ENCODE data around the gene APCDD1L. TPM values are rescaled to one million over a fixed set of nuclear protein-coding genes. Genes with fewer than 3 reads are reported as not detected.
"Not testable (repeated sequence)": the region's sequence is repeated elsewhere in the genome, so short reads cannot be mapped to it uniquely, and the experiment has no call there.

Gene APCDD1L
- total and polyA plus RNA-seq, 2 donors, result 0.05 TPM

DNA sequence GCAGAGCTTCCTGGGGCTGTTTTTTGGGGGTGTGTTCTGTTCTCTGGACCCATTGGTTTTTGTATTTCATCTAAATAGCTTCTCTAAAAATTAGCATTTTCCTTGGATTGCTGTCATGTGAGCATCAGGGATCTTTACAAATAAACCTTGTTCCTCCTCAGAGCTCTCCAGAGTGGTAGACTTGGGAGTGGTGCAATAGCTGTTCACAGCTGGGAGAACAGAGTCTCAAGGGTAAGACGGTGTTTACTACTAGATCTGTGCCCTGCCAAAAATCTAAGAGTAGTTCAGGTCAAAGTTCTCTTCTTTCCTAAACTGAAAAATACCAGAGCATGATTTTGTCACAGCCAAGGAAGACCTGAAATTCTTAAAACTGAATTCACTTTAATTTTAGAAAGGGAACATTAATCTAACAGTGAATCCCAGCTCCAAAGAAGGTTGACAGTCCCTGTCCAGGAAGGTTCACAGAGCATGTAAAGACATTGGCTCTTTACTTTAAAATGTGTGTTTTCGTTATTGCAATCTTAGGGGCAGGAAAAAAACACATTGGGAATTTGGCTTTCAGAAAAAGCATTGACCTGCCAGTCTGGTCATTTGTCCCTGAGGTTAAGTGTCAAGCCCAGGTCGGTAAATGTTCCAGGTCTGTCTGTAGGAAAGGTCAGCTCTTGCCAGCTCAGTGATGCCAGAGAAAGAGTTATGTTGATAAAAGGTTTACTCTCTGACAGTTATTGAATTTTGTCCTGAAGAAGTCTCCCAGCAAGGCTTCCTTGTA, 82.8 kb downstream of the APCDD1L start:
- H3K27me3 ChIP-seq (ENCODE audit: control insufficient read depth in 2 of 2, insufficient read depth in 1 of 2, low read length in 1 of 2), result no peaks in the 10 kb centered on the region
- WGBS, result 98% methylated on average over 3 of the region's 3 CpGs
- peaks cover 4% of the 10 kb centered on the region in 2 donors for H3K4me1 ChIP-seq (ENCODE audit: control insufficient read depth in 2 of 2, insufficient read depth in 2 of 2, low read length in 2 of 2)
- no peak for DNase-seq (ENCODE audit: low read depth in 6 of 9, low spot score in 9 of 9)
- H3K27ac ChIP-seq (ENCODE audit: low read depth in 1 of 2, low read length in 1 of 2), result no peak overlapping the region
- H3K9me3 ChIP-seq (ENCODE audit: control insufficient read depth in 2 of 2, insufficient read depth in 1 of 2, low read length in 1 of 2), result no peaks in the 10 kb centered on the region
- H3K4me3 ChIP-seq (ENCODE audit: low read length in 2 of 2), result no peak overlapping the region
- H3K36me3 ChIP-seq (ENCODE audit: control insufficient read depth in 2 of 2, insufficient read depth in 2 of 2, low read length in 1 of 2), result peaks cover 3 to 4% of the 10 kb centered on the region in 2 donors

DNA sequence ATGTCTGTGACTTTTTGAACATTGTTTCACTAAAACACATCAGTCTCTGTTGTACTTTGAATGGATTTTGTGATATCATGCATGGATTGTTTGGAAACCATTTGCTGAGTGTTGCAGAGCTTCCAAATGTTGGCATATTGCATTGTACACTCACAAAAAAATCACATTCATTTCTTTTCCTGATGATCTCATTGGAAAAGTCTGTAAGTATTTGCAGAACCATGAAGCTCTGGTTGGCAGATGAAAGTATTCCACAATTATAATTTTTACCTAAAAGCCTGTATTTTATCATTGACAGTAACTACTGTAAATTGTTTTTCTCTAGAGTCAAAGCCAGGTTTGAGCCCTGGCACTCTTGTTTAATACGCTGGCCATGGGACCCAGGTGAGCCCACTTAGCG, 84.1 kb downstream of the APCDD1L start:
- H3K36me3 ChIP-seq (ENCODE audit: control insufficient read depth in 2 of 2, insufficient read depth in 2 of 2, low read length in 1 of 2), result peaks cover 5 to 9% of the 10 kb centered on the region in 2 donors
- H3K9me3 ChIP-seq (ENCODE audit: control insufficient read depth in 2 of 2, insufficient read depth in 1 of 2, low read length in 1 of 2), result no peaks in the 10 kb centered on the region
- DNase-seq (ENCODE audit: low read depth in 6 of 9, low spot score in 9 of 9), result no peak
- WGBS, result 98% methylated on average over 2 of the region's 2 CpGs
- H3K4me1 ChIP-seq (ENCODE audit: control insufficient read depth in 2 of 2, insufficient read depth in 2 of 2, low read length in 2 of 2), result peaks cover 4% of the 10 kb centered on the region in 2 donors
- no peak overlapping the region for H3K27ac ChIP-seq (ENCODE audit: low read depth in 1 of 2, low read length in 1 of 2)
- H3K4me3 ChIP-seq (ENCODE audit: low read length in 2 of 2), result no peak overlapping the region
- H3K27me3 ChIP-seq (ENCODE audit: control insufficient read depth in 2 of 2, insufficient read depth in 1 of 2, low read length in 1 of 2), result no peaks in the 10 kb centered on the region

- Histone ChIP-seq H3K27ac (ENCODE audit: low read depth in 1 of 2, low read length in 1 of 2) (no peak overlapping the region), H3K4me3 (ENCODE audit: low read length in 2 of 2) (no peak overlapping the region), H3K4me1 (ENCODE audit: control insufficient read depth in 2 of 2, insufficient read depth in 2 of 2, low read length in 2 of 2) (peaks cover 4% of the 10 kb centered on the region in 2 donors), H3K27me3 (ENCODE audit: control insufficient read depth in 2 of 2, insufficient read depth in 1 of 2, low read length in 1 of 2) (no peaks in the 10 kb centered on the region), H3K36me3 (ENCODE audit: control insufficient read depth in 2 of 2, insufficient read depth in 2 of 2, low read length in 1 of 2) (peaks cover 5 to 20% of the 10 kb centered on the region in 2 donors), H3K9me3 (ENCODE audit: control insufficient read depth in 2 of 2, insufficient read depth in 1 of 2, low read length in 1 of 2) (no peaks in the 10 kb centered on the region)
- 87% methylated on average over 7 of the region's 7 CpGs for WGBS
- DNase-seq (ENCODE audit: low read depth in 6 of 9, low spot score in 9 of 9), result no peak
Observed at GRCh38 chr20:58429303-58429702, 85.9 kb downstream of the APCDD1L start.

GRCh38 chr20:58428364-58428763, 86.8 kb downstream of the APCDD1L start:
- H3K36me3 ChIP-seq (ENCODE audit: control insufficient read depth in 2 of 2, insufficient read depth in 2 of 2, low read length in 1 of 2), result peaks cover 5 to 20% of the 10 kb centered on the region in 2 donors
- no peaks in the 10 kb centered on the region for H3K27me3 ChIP-seq (ENCODE audit: control insufficient read depth in 2 of 2, insufficient read depth in 1 of 2, low read length in 1 of 2)
- no peaks in the 10 kb centered on the region for H3K9me3 ChIP-seq (ENCODE audit: control insufficient read depth in 2 of 2, insufficient read depth in 1 of 2, low read length in 1 of 2)
- H3K4me3 ChIP-seq (ENCODE audit: low read length in 2 of 2), result no peak overlapping the region
- DNase-seq (ENCODE audit: low read depth in 6 of 9, low spot score in 9 of 9), result no peak
- H3K27ac ChIP-seq (ENCODE audit: low read depth in 1 of 2, low read length in 1 of 2), result no peak overlapping the region
- WGBS, result over 99% methylated on average over 2 of the region's 2 CpGs
- H3K4me1 ChIP-seq (ENCODE audit: control insufficient read depth in 2 of 2, insufficient read depth in 2 of 2, low read length in 2 of 2), result peaks cover 4% of the 10 kb centered on the region in 2 donors

GRCh38 chr20:58427571-58427970, 87.6 kb downstream of the APCDD1L start:
- not testable (repeated sequence) for DNase-seq (ENCODE audit: low read depth in 6 of 9, low spot score in 9 of 9); H3K4me1 ChIP-seq (ENCODE audit: control insufficient read depth in 2 of 2, insufficient read depth in 2 of 2, low read length in 2 of 2); H3K27ac ChIP-seq (ENCODE audit: low read depth in 1 of 2, low read length in 1 of 2); H3K4me3 ChIP-seq (ENCODE audit: low read length in 2 of 2); H3K9me3 ChIP-seq (ENCODE audit: control insufficient read depth in 2 of 2, insufficient read depth in 1 of 2, low read length in 1 of 2); H3K27me3 ChIP-seq (ENCODE audit: control insufficient read depth in 2 of 2, insufficient read depth in 1 of 2, low read length in 1 of 2)
- WGBS, result 98% methylated on average over 3 of the region's 3 CpGs
- H3K36me3 ChIP-seq (ENCODE audit: control insufficient read depth in 2 of 2, insufficient read depth in 2 of 2, low read length in 1 of 2), result peaks cover 5 to 20% of the 10 kb centered on the region in 2 donors

- Histone ChIP-seq H3K27me3 (ENCODE audit: control insufficient read depth in 2 of 2, insufficient read depth in 1 of 2, low read length in 1 of 2) (no peaks in the 10 kb centered on the region), H3K9me3 (ENCODE audit: control insufficient read depth in 2 of 2, insufficient read depth in 1 of 2, low read length in 1 of 2) (no peaks in the 10 kb centered on the region), H3K4me3 (ENCODE audit: low read length in 2 of 2) (no peak overlapping the region), H3K4me1 (ENCODE audit: control insufficient read depth in 2 of 2, insufficient read depth in 2 of 2, low read length in 2 of 2) (no peaks in the 10 kb centered on the region), H3K36me3 (ENCODE audit: control insufficient read depth in 2 of 2, insufficient read depth in 2 of 2, low read length in 1 of 2) (peaks cover 15 to 20% of the 10 kb centered on the region in 2 donors), H3K27ac (ENCODE audit: low read depth in 1 of 2, low read length in 1 of 2) (peak overlapping the region in 1 of 2 donors; percentile 11)
- 96% methylated on average over 6 of the region's 6 CpGs for WGBS
- no peak for DNase-seq (ENCODE audit: low read depth in 6 of 9, low spot score in 9 of 9)
Observed at GRCh38 chr20:58424218-58424969, 90.8 kb downstream of the APCDD1L start.

DNA sequence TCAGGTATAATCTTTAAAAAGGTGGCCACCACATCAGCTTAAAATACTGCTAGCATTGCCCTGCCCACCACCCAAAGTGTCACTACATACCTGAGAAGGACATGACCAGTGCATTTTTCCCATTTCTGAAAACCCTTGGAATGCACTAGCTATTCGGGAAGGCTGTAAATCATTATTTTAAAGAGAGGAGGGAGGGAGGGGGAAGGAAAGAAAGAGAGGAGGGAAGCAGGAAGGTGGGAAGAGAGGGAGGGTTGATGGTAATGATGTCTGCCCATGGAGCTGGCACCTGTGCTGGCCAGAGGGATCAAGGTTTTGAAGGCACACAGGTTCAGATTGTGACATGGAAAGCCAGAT, 93.7 kb downstream of the APCDD1L start:
- WGBS, result 98% methylated on average over 1 of the region's 1 CpG
- Histone ChIP-seq H3K9me3 (ENCODE audit: control insufficient read depth in 2 of 2, insufficient read depth in 1 of 2, low read length in 1 of 2) (no peaks in the 10 kb centered on the region), H3K4me3 (ENCODE audit: low read length in 2 of 2) (no peak overlapping the region), H3K27ac (ENCODE audit: low read depth in 1 of 2, low read length in 1 of 2) (no peak overlapping the region), H3K27me3 (ENCODE audit: control insufficient read depth in 2 of 2, insufficient read depth in 1 of 2, low read length in 1 of 2) (no peaks in the 10 kb centered on the region), H3K4me1 (ENCODE audit: control insufficient read depth in 2 of 2, insufficient read depth in 2 of 2, low read length in 2 of 2) (no peaks in the 10 kb centered on the region), H3K36me3 (ENCODE audit: control insufficient read depth in 2 of 2, insufficient read depth in 2 of 2, low read length in 1 of 2) (peaks cover 16 to 24% of the 10 kb centered on the region in 2 donors)
- no peak for DNase-seq (ENCODE audit: low read depth in 6 of 9, low spot score in 9 of 9)

- Histone ChIP-seq H3K27ac (ENCODE audit: low read depth in 1 of 2, low read length in 1 of 2) (no peak overlapping the region), H3K36me3 (ENCODE audit: control insufficient read depth in 2 of 2, insufficient read depth in 2 of 2, low read length in 1 of 2) (peaks cover 11 to 20% of the 10 kb centered on the region in 2 donors)
- WGBS, result 97% methylated on average over 5 of the region's 5 CpGs
Observed at GRCh38 chr20:58420798-58421496, 94.3 kb downstream of the APCDD1L start.

More at GRCh38 chr20:58420798-58421496, 94.3 kb downstream of the APCDD1L start:
- DNase-seq (ENCODE audit: low read depth in 6 of 9, low spot score in 9 of 9), result no peak
- peaks cover 0 to 3% of the 10 kb centered on the region in 2 donors for H3K4me1 ChIP-seq (ENCODE audit: control insufficient read depth in 2 of 2, insufficient read depth in 2 of 2, low read length in 2 of 2)
- H3K9me3 ChIP-seq (ENCODE audit: control insufficient read depth in 2 of 2, insufficient read depth in 1 of 2, low read length in 1 of 2), result no peaks in the 10 kb centered on the region
- no peaks in the 10 kb centered on the region for H3K27me3 ChIP-seq (ENCODE audit: control insufficient read depth in 2 of 2, insufficient read depth in 1 of 2, low read length in 1 of 2)
- no peak overlapping the region for H3K4me3 ChIP-seq (ENCODE audit: low read length in 2 of 2)
